Endometrial microvascular endothelial cells (primary cell): ENCODE data around the gene MAST4. TPM values are rescaled to one million over a fixed set of nuclear protein-coding genes. Genes with fewer than 3 reads are reported as not detected.

ENCODE experiments used
- in situ Hi-C: cut with HindIII; loops from 2 replicates; pipeline ENCODE4 v1.10.0; 2017; ENCODE audit warnings: low sequenced_read_pairs, low pct_unique_long_range_greater_than_20kb; ENCODE audit errors: inconsistent ontology term
- total RNA-seq: library from RNA; depleted of rRNA; stranded (reverse); fragments of >200 nt; gene quantifications from one replicate; pipeline ENCODE4 v1.2.3, GENCODE V29; 2015; ENCODE audit errors: inconsistent ontology term

MAST4 gene
- total RNA-seq, 1 donor from 2014 or later, result 29.3 TPM

DNA sequence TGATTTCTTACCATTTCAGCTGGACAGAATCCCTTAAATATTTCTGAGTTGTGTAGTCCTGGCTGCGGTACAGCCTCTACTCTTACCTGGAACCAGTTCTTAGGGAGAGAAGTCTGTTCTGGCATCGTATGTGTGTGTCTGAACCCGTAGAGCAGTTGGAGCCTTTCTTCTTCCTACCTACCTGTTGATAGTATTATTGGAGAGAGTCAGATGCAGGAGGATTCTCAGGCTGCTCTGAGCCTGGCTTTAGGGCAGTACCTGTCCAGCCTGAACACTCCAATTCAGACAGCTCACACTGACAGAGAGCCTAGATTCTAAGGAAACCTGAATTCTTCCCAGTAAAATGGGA, 410.3 kb downstream of the MAST4 start:
- in situ Hi-C loops, result no loop called here

DNA sequence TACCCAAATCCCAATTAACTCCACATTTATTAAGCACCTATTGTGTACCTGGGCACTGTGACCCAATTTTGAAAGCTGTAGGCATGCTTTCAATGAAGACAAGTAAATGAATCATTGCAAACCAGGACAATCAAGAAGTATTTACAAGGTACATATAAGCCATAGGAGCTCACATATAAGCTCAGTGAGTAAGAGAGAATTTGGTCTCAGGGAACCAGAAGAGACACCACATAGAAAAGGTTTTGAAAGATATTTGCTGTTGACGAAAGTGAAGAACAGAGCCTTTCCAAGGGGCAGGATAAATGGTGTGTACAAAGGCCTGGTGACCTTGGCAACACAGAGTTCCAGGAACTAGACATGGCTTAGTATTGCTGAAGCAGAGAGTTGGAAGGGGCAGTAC, 412.8 kb downstream of the MAST4 start:
- in situ Hi-C loops, result no loop called here

DNA sequence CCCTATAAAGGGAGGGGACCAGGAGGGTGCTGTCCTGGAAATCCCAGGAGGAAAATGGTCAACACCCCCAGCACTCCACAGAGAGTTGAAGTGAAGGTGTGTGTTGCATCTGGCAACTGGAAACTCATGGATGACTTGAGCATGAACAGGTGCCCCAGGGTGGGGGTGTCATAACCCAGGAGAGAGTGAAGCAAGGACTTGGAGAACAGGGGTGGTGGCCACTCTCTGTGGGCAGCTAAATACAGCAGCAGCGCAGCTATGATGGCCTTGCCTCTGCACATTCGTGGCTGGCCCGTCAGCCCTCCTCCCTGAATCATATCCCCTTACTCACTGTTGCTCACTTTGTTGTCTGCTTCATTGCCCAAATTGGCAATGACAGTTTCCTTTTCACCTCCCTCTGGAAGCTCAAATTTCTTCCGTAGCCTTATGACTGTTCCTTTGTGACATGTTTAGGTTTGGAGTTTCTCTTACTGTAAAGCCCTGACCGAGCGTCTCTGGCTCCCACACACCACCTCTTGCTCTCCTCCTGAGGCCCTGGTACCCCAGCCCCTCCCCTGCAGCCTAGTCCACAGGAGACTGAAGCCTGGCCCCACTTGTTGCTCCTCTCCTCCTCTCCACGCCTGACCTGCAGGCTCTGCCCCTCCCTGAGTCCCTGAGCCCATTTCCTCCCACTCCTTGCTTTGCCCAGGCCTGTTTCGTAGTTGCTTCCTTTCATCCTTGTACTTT, 414.7 kb downstream of the MAST4 start:
- in situ Hi-C loops, result no loop called here

DNA sequence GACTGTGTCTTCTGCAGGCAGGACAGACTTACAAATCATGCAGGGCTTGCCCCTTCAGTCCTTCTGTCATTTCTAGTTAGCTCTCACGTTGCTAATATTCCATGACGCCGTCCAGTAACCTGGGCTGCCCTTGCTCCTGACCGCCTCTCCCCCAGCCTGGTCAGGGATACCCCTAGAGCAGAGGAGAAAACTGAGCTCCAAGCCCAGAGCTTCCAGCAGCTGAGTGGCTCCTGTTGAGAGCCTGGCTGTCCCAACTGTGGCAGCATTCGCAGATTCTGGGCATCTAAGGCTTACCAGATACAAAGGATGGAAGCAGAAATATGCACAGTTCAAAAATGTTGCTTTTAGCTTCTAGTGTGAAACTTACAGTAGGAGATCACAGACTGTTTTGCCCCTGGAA, 415.2 kb downstream of the MAST4 start:
- in situ Hi-C loops, result no loop called here

DNA sequence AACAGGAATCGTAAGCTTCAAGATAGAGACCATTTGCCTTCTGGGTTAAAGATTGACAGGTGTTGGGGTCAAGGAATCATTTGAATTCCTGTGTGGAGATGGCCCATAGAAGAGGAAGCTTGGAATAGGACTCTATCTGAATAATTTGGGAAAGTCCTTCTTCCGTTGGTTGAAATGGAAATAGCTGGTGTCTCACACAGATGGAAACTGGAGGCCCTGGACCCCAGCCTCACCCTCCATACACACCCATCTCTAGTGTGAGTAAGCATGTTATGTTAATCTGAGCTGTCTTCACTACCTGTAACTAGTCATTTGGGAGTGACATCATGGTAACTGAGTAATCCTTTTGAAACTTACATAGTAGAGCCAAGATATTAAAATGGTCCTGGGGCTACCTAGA, 416.0 kb downstream of the MAST4 start:
- in situ Hi-C loops, result no loop called here

DNA sequence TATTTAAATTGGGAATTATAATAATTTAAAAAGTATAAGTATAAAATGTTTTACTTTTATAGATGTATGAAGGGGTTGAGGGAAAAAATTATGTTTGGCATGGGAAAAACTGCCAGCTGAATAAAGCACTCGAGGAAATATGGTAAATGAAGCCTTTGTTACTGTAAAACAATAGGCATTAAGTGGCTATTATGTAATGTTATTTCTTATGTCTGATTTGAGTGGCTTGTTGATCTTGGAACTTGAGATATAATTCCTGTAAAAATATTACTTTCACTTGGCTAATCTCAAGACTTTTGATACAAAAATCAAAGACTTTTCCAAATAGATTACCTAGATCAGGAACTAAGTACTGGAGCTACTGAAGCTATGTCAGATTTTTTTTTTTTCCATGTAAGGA, 417.5 kb downstream of the MAST4 start:
- in situ Hi-C loops, result no loop called here

DNA sequence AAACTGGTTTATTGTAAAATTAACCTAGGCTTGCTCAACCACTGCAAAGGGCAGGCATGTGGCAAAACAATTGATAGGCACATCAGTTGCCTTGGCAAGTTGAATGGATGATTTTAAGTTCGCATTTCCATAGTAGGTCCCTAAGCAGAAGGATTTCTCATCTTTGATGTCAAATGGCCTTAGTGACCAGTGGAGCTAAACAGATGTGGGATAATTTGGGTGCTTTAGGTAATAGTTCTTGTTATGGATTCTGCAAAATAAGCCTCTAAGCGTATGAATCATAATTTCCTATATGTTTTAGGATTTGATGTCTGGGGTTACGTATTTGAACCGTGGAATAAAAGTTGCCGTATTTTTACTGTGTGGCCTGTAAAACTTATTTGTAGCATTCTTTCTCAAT, 418.0 kb downstream of the MAST4 start:
- in situ Hi-C loops, result no loop called here

DNA sequence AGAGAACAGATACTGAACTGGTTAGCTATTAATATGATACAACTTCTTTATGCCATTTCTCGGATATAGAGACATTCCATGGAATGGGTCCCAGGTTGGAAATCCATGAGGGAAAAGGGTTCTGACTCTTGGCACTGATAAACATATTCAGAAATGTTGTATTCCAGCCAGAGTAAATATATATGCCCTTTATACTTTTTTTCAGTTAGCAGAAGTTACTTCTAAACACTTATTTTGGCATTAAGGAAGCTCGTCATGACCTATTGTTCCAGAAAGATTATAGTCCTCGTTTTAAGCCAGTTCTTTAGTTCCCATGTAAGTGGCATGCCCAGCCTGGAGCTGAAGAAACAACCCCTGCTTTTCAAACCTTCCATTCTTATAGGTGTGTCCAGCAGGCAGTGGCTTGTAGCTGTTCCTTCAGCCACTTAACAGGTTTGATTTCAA, 418.8 kb downstream of the MAST4 start:
- in situ Hi-C loops, result no loop called here

DNA sequence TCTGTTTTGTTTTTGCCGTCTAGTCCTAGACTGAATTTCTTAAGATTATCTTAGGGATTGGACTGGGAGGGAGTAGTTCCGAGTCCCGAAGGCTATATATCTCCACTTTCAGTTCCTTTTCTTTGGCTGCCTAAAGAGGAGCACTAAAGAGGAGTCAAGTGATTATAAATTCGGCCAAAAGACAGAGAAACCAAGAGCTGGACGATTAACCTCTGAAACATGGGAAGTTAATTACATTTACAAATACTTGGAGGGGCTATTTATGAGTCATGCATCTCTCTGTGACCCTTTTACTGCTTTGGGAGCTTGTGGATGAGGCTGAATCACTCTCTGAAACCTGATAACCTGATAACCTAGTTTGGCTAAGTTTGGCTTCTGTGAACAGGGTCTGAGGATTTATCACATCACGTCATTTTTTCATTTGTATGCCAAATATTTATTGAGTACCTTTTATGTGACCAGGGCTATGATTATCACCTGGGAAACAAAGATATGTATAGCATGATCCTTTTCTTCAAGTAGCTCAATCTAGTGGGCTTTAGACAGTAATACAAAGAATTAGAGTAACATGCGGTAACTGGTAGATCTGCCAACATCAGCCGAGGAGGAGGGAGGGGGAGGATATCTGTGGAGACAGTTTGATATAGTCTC, 419.5 kb downstream of the MAST4 start:
- in situ Hi-C loops, result no loop called here

DNA sequence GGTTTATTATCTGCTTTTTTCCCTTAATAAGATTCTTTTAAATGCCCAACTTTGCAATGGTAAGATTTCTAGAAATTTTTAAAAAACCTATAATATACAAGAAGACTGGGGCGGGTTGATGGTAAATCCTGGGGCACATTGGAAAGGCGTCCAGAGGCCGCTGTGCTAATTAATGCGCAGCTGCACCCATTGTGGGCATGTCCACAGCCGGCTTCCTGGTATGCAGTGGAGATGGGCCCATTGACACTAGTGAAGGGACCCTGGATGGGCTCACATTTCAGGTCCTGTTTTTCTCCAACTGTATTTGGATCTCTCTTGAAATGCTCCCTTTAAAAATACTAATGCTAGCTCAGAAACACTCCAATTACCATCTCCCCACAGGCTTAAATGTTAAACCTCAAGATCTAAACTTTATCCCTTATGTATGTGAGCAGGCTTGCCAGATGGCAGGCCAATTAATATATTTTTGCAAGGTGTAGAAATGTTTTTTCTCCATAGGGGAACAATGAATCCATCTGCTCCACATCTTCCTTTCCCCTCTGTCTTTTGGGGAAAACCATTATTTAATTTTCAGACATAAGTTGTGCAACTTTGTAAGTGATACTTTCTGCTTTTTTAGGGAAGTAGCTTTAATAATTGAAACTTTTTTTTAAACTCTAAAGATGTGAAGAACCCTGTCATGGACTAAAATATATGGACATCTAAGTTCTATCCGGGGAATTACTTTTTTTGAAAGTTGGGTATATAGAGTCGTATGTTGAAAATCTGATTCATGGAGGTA, 423.1 kb downstream of the MAST4 start:
- in situ Hi-C loops, result no loop called here

DNA sequence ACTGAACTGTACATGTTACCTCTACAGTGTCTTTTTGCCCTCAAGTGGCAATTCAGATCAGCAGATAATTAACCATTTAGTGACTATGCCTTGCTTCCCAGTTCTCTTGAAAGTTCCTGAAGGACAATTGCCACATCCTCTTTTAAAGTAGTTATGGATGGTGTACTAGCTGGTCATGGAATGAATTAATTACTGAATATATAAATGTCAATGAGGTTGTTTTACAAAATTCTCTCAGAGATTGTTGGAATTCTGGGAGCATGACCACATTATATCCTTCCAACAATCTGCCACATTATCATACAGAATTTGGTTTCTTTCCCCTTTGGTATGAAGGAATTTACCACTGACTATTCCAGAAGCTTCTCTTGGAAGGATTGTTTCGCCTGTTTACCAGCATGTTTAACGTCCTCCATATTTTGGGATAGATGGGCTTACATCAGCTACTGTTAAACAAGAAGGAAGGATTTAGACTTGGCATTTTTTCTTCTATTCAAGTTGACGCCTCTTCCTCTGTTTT, 424.0 kb downstream of the MAST4 start:
- in situ Hi-C loops, result no loop called here

DNA sequence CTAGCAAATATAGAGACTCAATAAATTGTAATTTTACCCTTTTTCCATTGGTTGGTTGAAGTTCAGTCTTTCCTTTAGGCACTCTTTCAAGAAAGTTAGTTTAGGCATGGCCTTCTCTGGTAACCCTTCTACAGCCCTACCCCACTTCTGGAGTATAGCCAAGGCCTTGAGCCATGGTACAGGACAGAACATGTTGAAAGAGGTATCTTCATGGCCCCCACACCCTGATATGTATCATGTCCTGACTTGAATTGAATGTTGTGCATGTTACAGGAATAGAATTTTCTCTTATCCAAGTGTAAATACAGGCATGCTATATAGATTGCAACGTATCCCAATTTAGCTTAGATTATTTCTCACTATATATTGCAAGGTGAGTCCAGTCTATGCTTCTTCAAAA, 424.8 kb downstream of the MAST4 start:
- in situ Hi-C loops, result no loop called here

DNA sequence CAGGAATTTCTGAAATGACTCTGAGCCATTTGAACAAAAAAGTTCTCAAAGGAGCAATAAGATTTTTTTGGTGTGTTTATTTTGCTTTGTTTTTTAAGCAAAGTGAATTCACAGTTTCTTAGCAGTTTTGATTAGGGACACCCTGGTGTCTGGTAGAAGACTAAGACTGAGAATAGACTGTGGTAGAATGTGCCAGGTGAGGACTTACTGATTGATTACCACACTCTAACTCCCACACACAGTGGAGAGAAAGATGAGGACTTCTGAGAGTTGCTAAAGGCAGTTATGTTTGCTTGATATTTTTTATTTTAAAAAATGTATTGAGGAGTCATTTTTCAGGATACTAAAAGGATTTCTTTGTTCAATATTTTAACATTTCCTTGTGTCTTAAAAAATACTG, 425.3 kb downstream of the MAST4 start:
- in situ Hi-C loops, result no loop called here

DNA sequence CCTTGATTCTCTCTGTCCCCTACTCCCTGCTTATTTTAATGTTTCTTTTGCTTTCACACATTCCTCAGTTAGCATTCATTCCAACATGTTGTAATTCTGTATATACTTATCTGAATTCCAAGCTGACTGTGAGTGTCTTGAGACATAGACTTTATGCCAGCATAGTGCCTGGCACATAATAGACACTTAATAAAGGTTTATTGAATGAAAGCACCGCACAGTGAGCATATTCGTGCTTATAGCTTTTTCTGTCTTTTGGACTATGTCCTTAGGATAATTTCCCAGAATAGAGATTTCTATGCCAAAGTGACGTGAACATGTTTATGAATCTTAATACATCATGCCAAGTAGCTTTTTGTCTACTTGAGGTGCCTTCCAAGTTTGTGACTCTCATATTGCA, 425.8 kb downstream of the MAST4 start:
- in situ Hi-C loops, result no loop called here

DNA sequence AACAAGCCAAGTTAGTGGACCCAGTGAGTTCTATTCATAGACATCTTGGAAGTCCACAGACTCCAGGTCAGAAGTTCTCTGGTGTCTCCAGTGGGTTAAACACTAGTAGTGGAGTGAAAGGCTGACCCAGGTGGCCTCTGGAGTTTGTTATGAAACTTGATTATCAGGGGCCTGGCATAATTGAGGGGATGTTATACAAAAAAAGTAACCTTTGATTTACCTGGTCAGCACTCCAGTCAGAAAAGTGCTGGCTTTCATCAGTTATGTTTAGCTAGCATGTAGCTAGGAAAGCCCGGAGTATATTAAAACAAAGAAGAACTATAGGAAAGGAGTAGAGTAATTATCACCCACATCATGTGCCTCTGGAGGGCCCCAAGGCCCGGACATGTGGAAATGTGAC, 429.3 kb downstream of the MAST4 start:
- in situ Hi-C loops, result no loop called here

DNA sequence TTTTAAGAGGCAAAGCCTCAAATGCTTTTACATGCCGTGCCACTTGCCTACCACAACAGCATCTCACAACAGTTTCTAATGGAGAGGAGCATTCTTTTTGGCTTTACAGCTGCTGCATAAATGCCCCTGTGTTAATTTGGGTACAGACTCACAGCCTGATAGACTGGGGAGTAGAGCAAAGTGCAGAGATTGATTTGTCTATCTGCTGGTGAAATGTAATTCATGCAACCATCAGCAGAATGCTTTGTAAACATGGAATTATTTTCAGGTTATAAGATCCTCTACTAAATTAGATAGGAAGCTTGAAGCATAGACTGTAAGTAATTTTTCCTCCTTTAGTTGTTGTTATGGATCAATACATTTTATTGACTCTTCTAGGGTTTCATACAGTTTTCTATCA, 430.1 kb downstream of the MAST4 start:
- in situ Hi-C loops, result no loop called here

DNA sequence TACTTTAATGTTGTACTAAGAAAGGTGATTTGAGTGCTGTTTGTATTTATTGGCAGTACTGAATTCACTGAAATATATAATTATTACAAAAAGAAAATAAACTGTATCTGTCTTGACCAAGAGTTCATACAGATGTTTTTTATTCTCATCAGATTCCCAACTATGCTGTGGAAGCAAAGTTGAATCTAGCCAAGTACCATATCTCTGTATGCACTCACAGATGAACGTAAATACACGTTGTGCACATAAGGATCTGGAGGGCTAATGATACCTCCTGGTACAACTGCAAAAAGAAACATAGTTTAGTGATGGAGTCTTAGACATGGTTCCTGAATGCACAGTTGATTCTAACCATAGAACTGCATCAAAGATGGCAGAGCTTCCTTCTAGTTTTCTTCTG, 431.0 kb downstream of the MAST4 start:
- in situ Hi-C loops, result no loop called here

DNA sequence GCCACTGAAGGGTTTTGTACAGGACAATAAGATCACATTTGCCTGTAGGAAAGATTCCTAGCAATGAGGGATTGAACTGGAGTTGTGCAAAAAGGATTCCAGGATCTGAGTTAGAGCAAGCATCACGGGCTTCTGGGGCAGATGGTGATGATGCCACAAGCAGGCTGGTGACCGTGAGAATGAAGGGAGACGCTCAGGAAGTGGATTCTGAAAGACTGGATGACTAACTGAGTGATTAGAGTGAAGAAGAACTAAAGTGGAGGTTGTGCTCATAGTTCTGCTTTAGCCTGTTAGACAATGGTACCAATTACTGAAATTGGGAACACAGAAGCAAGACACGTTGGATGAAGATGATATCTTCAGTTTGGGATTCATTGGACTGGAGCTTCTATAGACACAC, 432.2 kb downstream of the MAST4 start:
- in situ Hi-C loops, result no loop called here

DNA sequence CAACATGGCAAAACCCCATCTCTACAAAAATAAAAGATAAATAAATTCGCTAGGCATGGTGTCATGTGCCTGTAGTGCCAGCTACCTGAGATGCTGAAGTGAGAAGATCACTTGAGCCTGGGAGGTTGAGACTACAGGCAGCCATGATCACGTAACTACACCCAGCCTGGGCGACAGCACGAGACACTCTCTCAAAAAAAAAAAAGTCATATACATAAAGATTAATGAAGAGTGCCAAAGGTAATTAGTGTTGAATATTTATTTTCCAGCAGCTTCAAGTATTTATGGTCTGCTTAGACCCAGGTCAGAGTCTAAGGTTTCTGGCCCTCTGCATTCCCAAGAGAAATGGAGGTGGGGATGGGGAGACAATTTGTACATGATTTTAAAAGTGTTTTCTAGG, 432.7 kb downstream of the MAST4 start:
- in situ Hi-C loops, result no loop called here

DNA sequence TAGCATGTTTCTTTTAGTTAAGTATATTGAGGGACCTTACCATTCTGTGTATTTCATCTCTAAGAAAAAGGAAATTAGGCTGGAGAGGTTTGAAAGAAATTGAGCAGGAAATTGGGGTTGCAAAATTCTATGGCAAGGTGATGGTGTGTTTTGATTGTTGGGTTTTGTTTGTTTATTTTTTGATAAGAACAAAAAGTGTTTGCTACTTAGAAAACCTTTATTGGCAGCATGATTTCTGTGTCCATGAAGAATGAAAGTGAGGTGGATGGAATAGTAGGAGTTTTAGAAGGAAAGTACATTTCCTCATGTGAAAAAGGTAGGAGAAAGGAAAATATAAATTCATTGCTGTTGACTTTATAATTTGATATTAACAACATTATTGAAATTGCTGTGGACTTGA, 433.3 kb downstream of the MAST4 start:
- in situ Hi-C loops, result no loop called here
